Activated naive CD4-positive, alpha-beta T cell (primary cell): ENCODE data around the gene SLF1.
"Not testable (repeated sequence)": the region's sequence is repeated elsewhere in the genome, so short reads cannot be mapped to it uniquely, and the experiment has no call there.

Experiments used
- DNase-seq, 4 experiments: peaks; one replicate each; lab custom pipeline; 2025; lab: John Stamatoyannopoulos, UW

Gene SLF1

DNA sequence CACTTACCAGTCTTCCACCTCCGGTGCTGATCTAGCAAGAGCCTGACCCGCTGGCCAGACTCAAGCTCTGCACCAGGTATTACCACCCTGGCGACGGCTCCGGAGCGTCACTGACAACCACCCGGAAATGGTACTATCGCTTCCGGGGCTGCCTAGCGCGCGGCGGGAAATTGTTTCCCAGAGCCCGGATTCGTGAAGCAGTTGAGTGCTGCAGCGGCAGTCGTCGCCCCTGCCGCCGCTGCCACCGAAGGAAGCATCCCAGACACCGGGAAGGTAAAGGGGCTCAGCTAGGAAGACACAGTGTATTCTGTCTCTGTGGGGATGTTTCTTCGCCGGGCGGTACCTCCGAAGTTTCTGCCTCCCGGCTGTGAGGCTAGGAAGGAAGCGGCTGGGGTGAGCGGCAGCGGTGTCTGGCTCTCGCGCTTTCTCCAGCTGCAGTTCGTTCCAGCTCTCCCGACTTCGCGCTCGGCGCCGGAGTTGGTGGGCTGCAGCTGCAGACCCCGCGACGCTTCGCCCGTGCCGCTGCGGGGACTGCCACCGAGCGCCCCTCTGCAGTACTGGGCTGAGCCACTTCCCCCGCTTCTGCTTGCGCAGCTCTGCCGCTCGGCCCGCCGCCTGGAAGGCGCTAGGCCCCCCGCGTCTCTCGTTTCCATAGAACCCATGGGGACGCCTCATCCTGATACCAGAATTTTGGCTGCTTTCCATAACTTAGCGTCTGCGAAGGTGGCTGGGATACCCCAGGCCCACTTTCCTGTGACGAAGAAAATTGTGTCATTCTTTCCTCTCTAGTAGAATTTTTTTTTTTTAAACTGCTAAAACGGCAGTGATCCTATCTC lies at the start of gene SLF1, which contains the start of gene KIAA0825:
Gene SLF1 (plus strand): TSS at position 177 of the 836 bp plus-strand sequence. CDS start 10,142 bp downstream, outside the sequence.
Gene KIAA0825 (minus strand): TSS at position 112 of the 836 bp plus-strand sequence. CDS start 81,478 bp downstream, outside the sequence.
- peak; percentile 60 to 71 (median 64) for DNase-seq

GRCh38 chr5:94571415-94571814 lies 47.1 kb upstream of the SLF1 start:
- DNase-seq: no peak

- not testable (repeated sequence) for DNase-seq
Measured at GRCh38 chr5:94573349-94573748, 45.1 kb upstream of the SLF1 start.

DNA sequence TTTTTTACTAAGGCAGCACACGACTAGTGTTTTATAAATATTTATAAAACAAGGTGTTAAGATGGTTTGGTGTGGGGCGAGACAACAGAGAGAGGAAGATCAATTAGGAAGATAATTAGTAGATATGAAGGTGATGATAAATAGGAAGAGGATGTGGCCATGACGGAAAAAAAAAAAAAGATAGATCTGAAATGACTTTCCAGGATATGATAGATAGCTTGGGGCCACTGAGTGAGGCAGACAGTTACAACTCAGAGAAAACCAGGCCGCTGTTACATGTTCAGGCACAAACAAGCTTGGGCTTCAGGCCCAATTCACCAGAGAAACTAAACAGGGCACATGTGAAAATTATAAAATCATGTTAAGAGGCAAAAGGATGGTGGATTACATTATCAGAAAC lies 43.3 kb upstream of the SLF1 start:
- DNase-seq: no peak

DNA sequence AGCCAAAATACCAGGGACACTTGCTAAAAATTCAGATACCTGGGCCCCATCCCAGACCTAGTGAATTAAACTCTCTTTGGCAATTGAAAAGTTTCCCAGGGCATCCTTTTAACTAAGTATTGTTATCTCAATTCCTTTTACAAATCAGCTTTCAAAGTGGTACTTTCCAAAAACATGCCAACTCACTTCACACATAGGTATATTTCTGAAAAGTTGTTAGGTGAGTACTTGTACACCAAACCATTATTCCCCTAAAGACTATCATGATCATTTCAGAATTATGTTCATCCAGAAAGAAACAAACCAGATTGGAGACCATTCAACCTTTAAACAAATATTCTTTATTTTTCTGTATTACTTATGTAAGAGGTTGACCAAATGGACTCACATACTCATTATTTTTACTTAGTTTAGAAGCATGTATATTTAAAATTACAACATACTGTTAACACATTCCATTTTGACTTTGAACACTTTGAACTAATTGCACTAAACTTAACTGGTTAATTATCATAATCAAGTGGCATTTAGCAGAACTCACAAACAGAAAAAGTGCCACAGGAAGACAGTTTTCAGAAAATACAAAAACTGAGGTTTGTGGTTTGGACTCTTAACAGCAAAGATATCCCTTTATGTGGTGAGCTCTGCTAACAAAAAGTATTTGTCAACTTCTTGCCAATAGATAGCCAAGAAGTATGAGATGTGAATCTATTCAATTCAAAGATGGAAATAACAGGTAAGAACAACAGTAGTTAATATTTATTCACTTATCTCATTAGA lies 40.8 kb upstream of the SLF1 start:
- no peak for DNase-seq

DNA sequence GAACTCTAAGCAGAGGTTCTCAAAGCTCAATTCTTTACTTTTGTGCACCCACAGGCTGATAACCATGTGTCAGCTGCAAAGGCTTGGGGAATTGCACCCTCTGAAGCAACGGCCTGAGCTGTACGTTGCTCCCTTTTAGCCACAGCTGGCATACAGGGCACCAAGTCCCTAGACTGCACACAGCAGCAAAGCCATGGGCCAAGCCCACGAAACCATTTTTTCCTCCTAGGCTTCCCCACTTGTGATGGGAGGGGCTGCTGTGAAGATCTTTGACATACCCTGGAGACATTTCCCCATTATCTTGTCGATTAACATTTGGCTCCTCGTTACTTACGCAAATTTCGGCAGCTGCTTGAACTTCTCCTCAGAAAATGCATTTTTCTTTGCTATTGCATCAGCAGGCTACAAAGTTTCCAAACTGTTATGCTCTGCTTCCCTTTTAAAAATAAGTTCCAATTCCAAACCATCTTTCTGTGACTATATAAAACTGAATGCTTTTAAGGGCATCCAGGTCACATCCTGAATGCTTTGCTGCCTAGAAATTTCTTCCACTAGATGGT lies 23.1 kb upstream of the SLF1 start:
- no peak for DNase-seq

DNA sequence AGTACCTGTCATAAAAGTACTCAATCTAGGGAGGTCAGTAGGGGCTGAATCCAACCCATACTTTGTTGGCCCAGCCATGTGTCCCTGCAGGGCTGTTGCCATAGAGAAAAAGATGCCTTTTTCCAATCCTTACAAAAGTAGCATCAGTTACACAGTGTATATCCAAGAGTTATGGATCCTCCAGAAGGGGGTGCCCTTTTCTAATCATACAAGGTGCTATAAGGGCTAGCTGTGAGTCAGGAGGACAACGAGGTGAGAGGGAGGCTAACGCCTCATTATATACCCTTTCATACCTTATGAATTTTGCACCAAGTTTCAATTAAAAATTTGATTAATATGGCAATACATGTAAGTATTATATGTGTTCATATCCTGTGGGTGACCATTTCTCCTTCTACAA lies 4.9 kb upstream of the SLF1 start:
- DNase-seq: no peak

DNA sequence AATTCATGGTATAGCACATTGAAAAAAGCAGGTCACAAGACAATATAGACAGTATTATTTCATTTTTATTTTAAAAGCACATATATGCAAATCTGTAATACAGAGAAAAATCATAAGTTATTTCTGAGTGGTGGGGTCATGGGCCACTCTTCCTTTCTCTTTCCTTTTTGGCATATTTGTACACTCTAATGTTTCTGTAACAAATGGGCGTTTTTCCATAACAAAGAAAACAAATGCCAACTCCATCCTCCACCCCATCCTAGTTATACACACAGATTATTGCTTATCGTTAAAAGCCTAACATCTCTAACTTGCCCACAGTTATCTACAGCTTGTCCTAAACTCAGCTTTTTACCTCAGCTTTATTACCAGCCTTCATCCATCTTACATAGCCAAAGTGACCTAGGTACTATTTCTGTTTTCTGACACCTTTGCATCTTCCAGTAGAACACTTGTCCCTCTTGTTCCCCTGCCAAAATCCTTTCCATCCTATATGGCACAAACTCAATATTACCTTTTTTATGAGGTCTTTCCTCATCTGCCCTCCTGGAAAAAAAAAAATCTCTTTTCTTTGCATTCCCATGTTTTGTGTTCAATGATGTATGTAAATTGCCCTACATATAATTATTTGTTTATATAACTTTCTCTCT lies 4.2 kb upstream of the SLF1 start:
- no peak for DNase-seq

DNA sequence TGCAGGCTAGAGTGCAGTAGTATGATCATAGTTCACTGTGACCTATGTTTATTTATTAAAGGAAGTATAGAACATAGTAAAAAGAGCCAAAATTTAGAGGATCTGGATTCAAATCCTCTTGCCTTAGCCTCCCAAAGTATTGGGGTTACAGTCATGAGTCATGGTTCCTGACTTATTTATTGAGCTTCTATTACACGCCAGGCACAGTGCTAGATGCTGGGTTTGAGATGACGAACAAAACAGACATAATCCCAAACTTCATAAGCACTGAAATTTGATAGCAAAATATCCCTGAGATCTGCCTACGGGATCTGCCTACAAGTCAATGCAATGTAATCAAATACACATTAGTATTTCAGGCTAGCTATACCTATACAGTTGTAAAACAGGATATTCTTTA lies 2.6 kb upstream of the SLF1 start:
- no peak for DNase-seq

DNA sequence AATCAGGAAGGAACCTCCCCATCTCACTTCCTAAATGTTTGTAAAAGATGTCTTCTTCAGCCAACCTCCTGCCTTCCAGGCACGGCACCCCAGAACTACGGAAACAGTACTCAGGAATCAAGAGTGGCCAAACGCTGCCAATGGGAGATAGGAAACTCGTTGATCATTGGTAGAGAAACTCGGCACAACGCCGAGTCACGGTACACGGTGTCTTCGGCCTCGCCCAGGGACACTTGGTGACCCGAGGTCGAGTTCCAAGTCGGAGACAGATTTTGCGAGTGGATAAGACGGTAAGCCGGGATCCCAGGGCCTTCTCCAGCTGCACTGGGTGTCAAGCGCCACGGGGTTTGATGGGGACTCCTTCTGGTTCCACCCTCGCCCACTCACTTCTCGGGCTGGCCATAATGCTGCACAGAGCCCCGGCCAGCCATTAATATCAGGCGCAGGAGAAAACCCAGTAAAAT lies 408 bp upstream of the SLF1 start:
- no peak for DNase-seq

GRCh38 chr5:94620256-94620655 lies 1.8 kb downstream of the SLF1 start:
- no peak for DNase-seq

DNA sequence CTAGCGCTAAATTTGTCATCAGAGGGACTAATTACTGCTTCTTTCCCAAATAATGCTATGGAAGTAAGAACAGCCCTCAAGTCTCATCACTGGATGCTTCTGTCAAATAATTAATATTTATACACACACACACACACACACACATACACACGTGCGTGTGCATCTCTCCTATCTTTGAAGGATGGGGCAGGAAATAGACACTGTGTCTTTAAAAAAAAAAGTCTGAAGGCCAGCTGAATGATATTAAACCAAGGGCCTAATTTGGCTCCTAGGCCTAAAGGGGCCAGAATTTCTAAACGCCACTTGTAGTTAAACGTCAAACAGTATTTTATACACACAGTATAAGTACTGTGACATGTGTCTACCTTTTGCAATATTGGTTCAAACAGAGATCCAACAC lies 3.3 kb downstream of the SLF1 start:
- DNase-seq: no peak

DNA sequence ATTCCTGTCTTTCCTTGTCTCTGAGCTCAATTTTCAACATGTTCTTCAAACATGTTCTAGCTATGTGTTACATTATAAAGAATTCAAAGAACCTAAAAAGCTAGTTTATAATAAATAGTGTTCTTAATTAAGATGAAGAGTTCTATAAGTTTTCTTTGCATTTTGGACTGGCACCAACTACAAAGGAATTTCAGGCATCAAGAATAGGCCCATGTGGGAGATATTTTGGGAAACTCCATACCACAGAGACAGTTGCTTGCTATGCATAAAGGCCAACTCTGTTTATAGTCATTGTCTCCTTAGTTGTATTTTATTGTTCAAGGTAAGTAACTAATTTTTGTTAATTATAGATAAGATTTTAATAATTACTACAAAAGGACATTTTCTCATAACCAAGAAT lies 4.5 kb downstream of the SLF1 start:
- no peak for DNase-seq

GRCh38 chr5:94623877-94624276 lies 5.4 kb downstream of the SLF1 start:
- no peak for DNase-seq

DNA sequence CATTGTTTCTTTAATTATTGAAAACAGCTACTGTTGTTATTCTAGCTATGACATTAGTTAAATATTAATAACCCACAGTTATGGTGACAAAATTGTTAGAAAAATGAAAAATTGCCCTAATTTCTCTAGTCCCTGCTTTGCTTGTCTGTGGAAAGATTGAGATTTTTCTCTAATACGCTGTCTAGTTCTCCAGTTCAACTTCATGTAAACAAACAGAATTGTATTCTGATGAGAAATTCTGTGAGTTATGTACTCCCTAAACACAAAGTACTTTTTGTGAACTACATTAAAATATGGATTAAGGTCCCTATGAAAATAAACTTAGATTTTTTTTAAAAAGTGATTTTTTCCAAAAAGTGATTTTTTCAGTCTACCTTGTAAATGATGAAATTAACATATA lies 8.7 kb downstream of the SLF1 start:
- DNase-seq: no peak

DNA sequence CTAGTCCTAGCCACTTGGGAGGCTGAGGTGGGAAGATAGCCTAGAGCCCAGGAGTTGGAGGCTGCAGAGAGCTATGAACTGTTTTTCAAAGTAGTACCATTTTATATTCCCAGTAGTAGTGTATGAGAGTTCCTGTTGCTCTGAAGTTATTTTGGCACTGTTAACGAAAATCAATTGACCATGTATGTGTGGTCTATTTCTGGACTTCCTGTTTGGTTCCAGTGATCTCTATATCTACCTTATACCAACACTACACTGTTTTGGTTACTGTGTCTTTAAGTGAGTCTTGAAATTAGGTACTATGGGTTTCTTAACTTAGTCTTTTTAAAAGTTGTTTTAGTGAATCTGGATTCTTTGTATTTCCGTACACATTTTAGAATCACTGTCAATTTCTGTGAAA lies 13.6 kb downstream of the SLF1 start:
- DNase-seq: no peak

GRCh38 chr5:94640176-94640575 lies 21.7 kb downstream of the SLF1 start:
- no peak for DNase-seq

DNA sequence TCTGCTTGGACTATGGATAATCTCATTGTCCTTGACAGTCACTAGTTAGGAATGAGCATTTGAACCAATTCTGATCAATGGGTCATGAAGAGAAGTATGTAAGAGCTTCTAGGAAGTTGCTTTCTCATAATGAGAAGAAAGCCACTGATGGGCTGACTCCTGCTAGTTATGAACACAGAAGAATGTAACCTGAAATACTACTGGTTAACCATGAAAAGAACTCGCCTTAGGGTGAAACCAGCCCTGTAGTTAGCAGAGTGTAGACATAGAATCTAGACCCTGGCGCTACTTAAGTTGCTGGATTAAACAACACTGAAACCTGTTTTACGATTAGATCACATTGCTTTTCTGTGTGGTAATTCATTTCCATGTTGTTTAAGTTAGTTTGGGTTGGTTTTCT lies 26.6 kb downstream of the SLF1 start:
- DNase-seq: no peak

DNA sequence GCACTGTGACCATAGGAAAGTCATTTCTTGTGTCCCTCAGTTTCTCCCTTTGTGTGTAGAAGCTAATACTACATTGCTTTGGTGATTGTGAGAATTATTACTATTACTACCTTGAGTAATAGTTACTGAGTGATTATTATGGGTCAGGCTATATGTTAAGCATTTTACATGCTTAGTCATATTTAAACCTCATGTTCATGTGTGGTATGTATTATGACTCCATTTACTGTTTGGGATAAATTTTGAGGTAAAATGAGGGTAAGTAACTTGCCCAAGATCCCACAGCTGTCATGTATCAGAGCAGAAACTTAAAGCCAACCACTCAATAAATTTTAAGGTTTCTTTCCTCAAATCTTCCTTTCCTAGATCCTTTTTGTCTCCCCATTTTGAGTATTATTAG lies 28.3 kb downstream of the SLF1 start:
- no peak for DNase-seq

- DNase-seq: no peak
Measured at GRCh38 chr5:94649874-94650273, 31.4 kb downstream of the SLF1 start.

GRCh38 chr5:94658272-94658671 lies 39.8 kb downstream of the SLF1 start:
- no peak for DNase-seq

- DNase-seq: no peak
Measured at GRCh38 chr5:94660506-94660905, 42.0 kb downstream of the SLF1 start.
